GM18858 (cell line): ENCODE data around the gene SECISBP2.

Experiments used
- ATAC-seq: cut with Tn5 transposase; IDR thresholded peaks from one replicate; pipeline ENCODE4 v1.9.1; 2021; ENCODE audit not compliant: unreplicated experiment

The SECISBP2 gene

GRCh38 chr9:89346696-89347095 is 28.4 kb downstream of the SECISBP2 start:
- no peak for ATAC-seq

- no peak for ATAC-seq
These were observed 29.4 kb downstream of the SECISBP2 start for GRCh38 chr9:89347651-89348050.

DNA sequence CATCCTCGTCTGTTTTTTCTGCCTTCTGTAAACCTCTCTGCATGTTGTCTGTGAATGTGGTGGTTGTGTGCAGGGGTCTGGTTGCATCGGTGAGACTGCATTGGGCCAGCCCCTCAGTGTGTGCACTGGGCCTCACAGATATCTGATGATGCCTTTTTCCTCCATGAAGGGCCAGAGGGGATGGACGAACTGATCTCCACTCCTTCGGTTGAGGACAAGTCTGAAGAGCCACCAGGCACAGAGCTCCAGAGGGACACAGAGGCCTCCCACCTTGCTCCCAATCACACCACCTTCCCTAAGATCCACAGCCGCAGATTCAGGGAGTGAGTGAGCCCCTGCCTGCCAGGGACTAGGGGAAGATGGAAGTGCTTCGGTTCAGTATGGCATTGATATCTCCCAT is 31.3 kb downstream of the SECISBP2 start:
- no peak for ATAC-seq

GRCh38 chr9:89350988-89351557 is 32.8 kb downstream of the SECISBP2 start:
- no peak for ATAC-seq

DNA sequence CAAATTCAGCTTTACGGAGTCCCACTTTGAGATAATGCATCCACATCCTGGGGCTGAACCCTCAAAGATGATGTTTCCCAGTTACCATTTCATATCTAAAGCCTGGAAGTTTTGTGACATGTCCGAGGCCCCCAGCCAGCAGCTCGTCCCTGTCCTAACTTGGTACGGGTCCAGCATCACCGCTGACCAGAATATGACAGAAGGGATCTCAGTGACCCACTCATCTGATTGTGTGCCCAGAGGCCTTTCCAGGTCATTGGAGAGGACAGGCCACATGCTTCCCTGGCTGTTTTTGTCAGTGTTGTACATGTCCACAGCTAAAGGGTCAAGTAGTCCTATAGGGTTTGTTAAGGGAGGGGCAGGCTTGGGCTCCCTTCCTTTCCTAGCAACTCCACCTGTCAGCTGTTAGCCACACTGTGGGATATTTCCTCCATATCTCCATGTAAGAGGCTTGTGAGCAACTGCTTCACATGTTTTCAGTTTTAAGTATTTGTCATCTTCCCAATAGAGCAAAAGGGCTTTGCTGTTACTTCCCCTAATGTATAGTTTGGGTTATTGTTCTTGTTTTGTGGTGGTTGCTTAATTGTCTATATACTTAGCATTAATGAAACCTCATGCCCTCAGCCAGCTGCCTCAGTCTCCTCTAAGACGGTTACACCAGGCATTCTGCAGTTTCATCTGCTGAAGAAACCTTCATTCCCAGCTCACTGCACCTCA is 33.4 kb downstream of the SECISBP2 start:
- ATAC-seq, result no peak

DNA sequence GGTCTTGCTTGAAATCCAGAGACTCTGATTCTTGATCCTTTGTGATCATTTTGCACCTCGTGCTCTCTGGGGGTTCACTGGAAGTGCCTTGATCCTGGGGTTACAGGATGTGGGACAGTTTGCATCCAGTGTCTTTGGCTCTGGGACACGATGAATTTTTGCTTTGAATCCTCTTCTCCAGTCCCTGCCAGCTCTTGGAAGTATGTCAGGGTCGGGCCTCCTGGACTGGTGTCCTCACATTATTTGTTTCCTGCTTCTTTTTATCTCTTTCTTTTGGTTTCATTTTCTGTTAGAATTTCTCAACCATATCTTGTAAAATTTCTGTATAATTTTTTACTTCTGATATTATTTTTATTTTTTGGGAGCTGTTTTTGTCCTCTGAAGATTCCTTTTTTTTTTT is 34.2 kb downstream of the SECISBP2 start:
- no peak for ATAC-seq

GRCh38 chr9:89352874-89353649 is 34.8 kb downstream of the SECISBP2 start:
- no peak for ATAC-seq

DNA sequence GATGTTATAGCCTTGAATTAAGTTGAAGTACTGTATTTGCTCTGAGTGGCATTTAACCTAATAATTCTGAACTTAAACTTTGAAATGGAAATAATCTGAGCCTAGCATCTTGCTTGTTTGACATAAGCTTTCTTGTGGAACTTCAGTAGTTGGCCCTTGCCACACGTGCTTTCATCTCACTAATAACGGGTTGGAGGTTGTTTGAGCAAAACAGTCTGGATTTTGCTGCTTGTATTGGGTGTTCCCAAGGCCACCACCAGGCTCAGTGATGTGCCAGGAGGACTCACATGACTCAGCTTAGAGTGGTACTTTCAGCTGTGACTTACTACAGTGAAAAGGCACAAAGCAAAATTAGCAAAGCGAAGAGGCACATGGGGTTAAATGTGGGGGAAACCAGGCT is 35.7 kb downstream of the SECISBP2 start:
- no peak for ATAC-seq

DNA sequence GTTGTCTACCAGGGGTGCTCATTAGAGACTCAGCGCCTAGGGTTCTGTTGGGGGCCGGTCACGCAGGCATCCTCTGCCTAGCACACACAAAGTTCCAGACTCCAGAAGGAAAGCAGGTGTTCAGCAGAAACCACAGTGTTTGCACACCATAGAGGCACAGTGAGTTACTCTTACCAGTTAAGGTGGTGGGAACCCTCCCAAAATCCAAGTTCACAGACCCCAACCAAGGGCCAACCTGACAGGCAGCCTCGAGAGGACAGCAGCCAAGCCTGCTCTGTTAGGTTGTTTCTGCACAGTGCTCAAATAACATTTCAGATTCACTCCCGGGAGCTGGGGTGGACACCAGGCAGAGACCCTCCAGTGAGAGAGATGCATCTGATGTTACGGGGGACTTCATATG is 36.2 kb downstream of the SECISBP2 start:
- no peak for ATAC-seq

DNA sequence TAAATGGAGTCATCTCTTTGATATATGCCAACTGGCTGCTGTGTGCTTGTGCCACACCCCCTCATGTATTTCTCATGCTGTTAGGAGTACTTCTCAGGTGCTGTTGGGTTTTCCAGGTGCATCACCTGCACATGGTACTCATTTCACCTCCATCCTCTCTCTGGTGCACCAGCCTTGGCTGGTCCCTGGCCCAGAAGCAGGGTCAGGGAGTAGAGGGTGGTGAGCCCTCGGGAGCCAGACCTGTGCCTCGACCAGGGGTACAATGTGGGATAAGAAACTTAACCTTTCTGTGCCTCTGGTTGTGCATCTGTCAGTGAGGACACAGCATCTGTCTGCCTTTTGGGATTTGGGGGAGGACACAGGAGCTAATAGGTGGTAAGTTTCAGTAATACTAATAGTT is 38.5 kb downstream of the SECISBP2 start:
- ATAC-seq, result no peak

GRCh38 chr9:89357331-89358197 is 39.3 kb downstream of the SECISBP2 start:
- ATAC-seq, result no peak

DNA sequence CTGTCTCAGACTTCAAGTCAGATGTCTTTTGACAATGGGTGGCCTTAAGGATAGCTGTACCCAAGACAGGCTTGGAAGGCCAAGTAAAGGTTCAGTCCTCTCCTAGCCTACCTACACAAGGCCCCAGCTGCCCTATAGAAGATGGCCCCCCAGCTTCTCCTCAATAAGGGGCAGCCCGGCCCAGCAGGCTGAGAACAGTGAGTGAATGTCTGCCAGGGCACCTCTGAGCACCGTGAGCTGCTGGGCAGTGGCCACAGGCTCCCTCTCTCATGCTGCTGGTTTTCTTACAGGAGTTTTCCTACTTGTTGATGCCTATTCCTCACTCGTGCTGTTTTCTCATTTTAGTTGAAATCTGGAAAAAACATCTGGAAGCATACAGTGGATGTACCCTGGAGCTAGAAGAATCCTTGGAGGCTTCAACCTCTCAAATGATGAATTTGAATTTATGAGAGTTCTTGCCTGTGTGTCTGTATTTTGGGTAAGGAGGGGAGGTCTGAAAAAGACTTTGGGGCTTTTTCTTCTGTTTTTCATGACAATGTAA is 40.1 kb downstream of the SECISBP2 start:
- no peak for ATAC-seq

GRCh38 chr9:89358985-89359384 is 40.7 kb downstream of the SECISBP2 start:
- no peak for ATAC-seq

DNA sequence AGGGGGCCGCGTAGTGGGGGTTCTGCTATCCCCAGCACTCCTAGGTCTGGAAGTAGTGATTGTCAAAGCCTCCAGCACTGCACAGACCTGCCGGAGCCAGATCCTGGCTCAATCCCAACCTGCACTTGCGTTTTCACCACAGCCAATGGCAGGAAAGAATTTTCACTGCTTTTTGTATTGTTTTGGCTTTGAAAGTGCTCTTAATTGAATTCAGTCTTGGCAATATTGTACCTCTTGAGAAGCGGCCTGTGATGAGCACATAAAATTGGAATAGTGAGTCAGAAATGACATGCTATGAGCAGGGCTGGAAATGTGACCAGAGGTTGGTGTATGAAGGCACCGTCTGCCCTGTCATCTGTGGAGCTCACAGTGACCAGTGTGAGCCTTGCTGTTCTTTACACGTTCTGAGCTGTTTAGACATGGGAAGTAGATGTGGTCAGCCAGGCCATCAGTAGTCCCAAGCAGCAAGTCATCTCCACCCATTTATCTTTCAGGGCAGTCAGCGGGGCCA is 41.5 kb downstream of the SECISBP2 start:
- ATAC-seq, result no peak

- ATAC-seq, result no peak
These were observed 42.2 kb downstream of the SECISBP2 start for GRCh38 chr9:89360465-89360864.

GRCh38 chr9:89361031-89361430 is 42.7 kb downstream of the SECISBP2 start:
- no peak for ATAC-seq

- ATAC-seq, result no peak
These were observed 43.7 kb downstream of the SECISBP2 start for GRCh38 chr9:89361816-89362646.

- ATAC-seq, result no peak
These were observed 44.5 kb downstream of the SECISBP2 start for GRCh38 chr9:89362647-89363310.

GRCh38 chr9:89363311-89363670 is 45.0 kb downstream of the SECISBP2 start:
- ATAC-seq, result no peak
